B cell (primary cell): ENCODE measurements around the gene CLDN8. TPM values are rescaled to one million over a fixed set of nuclear protein-coding genes. Genes with fewer than 3 reads are reported as not detected.

Experiments used
- ATAC-seq: fragments of 200-7000 bp; cut with Tn5 transposase; one replicate; pipeline ENCODE4 v1.10.0; 2021; ENCODE audit warnings: low read depth, mild to moderate bottlenecking, moderate number of reproducible peaks, moderate library complexity
- CTCF ChIA-PET: fragments of 350-600 bp; sonication (Branson Sonifier 250); formaldehyde crosslinking; loops from one replicate; lab custom pipeline; 2021; ENCODE audit warnings: antibody characterized with exemption, inconsistent platforms; lab: Charles Lee
- POLR2A ChIA-PET: fragments of 350-600 bp; sonication (Branson Sonifier 250); formaldehyde crosslinking; loops from one replicate; lab custom pipeline; 2021; ENCODE audit warnings: antibody characterized with exemption; lab: Charles Lee
- DNase-seq: peaks from one replicate; pipeline ENCODE4 v3.0.0; 2013
- H2AFZ ChIP-seq: 2 replicates; pipeline ENCODE4 v1.6.1; 2012; ENCODE audit warnings: mild to moderate bottlenecking, low read depth, low read length; ENCODE audit not compliant: insufficient read depth, poor library complexity, severe bottlenecking
- H3K27ac ChIP-seq, 2 donors: 1 replicate in 1 of 2; 2 replicates in 1 of 2; pipeline ENCODE4 v1.5.1; 2012 to 2013; ENCODE audit warnings: low read length in 2 of 2, mild to moderate bottlenecking in 2 of 2, moderate library complexity in 1 of 2
- H3K27me3 ChIP-seq, 4 experiments: fragments of 200-600 bp in 1 of 4; sonication (generic) in 1 of 4; replicated peaks in 1 of 4; 1 replicate in 2 of 4; 2 replicates in 2 of 4; pipeline versions ENCODE4 v1.6.1 to v1.7.0; 2013 to 2016; ENCODE audit warnings: low read length in 3 of 4, mild to moderate bottlenecking in 2 of 4, mixed read lengths in 1 of 4, moderate library complexity in 1 of 4; ENCODE audit not compliant: insufficient read depth in 4 of 4, control insufficient read depth in 3 of 4; ENCODE audit errors: control extremely low read depth in 1 of 4
- H3K36me3 ChIP-seq, 2 experiments: replicated peaks in 1 of 2; 1 replicate in 1 of 2; 2 replicates in 1 of 2; pipeline versions ENCODE4 v1.6.1 to v1.7.1; 2013; ENCODE audit warnings: low read length in 1 of 2; ENCODE audit not compliant: insufficient read depth in 2 of 2, control insufficient read depth in 1 of 2; ENCODE audit errors: control extremely low read depth in 1 of 2, extremely low read depth in 1 of 2
- H3K4me1 ChIP-seq, 2 donors: fragments of 200-600 bp in 1 of 2; sonication (generic) in 1 of 2; 1 replicate in 1 of 2; 2 replicates in 1 of 2; pipeline versions ENCODE4 v1.5.1 to v1.6.1; 2013 to 2017; ENCODE audit warnings: low read length in 2 of 2; ENCODE audit not compliant: control insufficient read depth in 2 of 2, insufficient read depth in 2 of 2
- H3K4me2 ChIP-seq: replicated peaks from 2 replicates; pipeline ENCODE3; 2012; ENCODE audit warnings: mild to moderate bottlenecking, low read depth, low read length; ENCODE audit not compliant: poor library complexity, severe bottlenecking
- H3K4me3 ChIP-seq, 5 experiments: fragments of 200-600 bp in 1 of 5; sonication (generic) in 1 of 5; 1 replicate in 3 of 5; 2 replicates in 2 of 5; pipeline versions ENCODE4 v1.5.1 to v1.7.0; 2011 to 2016; ENCODE audit warnings: low read length in 4 of 5, mild to moderate bottlenecking in 4 of 5, low read depth in 2 of 5, control low read depth in 1 of 5, moderate library complexity in 1 of 5; ENCODE audit not compliant: insufficient read depth in 1 of 5; ENCODE audit errors: control extremely low read depth in 1 of 5, extremely low read depth in 1 of 5
- H3K79me2 ChIP-seq: fragments of 200-600 bp; sonication (generic); one replicate; pipeline ENCODE4 v1.6.0; 2016; ENCODE audit warnings: low read length; ENCODE audit not compliant: control insufficient read depth, insufficient read depth
- H3K9ac ChIP-seq: fragments of 200-600 bp; sonication (generic); 2 replicates; pipeline ENCODE4 v1.6.1; 2017; ENCODE audit warnings: mild to moderate bottlenecking, low read length, moderate library complexity
- H3K9me3 ChIP-seq, 3 donors: one replicate each; pipeline versions ENCODE4 v1.6.1 to v1.7.1; 2013; ENCODE audit warnings: low read length in 2 of 3; ENCODE audit not compliant: control insufficient read depth in 2 of 3, insufficient read depth in 1 of 3; ENCODE audit errors: control extremely low read depth in 1 of 3
- H4K20me1 ChIP-seq: 2 replicates; pipeline ENCODE4 v1.6.0; 2012; ENCODE audit warnings: mild to moderate bottlenecking, low read length; ENCODE audit not compliant: insufficient read depth, control insufficient read depth, poor library complexity, severe bottlenecking
- H3K27ac Mint-ChIP-seq: one replicate; pipeline ENCODE4 v1.8.0; 2021; ENCODE audit warnings: mixed read lengths
- H3K27me3 Mint-ChIP-seq: one replicate; pipeline ENCODE4 v1.8.0; 2021; ENCODE audit warnings: mixed read lengths
- H3K4me1 Mint-ChIP-seq: one replicate; pipeline ENCODE4 v1.8.0; 2021; ENCODE audit warnings: mixed read lengths
- H3K4me3 Mint-ChIP-seq: one replicate; pipeline ENCODE4 v1.8.0; 2021; ENCODE audit warnings: mixed read lengths
- H3K9me3 Mint-ChIP-seq: one replicate; pipeline ENCODE4 v1.8.0; 2022; ENCODE audit warnings: mixed read lengths; ENCODE audit not compliant: insufficient read depth
- EZH2 ChIP-seq: IDR thresholded peaks from 2 replicates; pipeline ENCODE4 v1.6.1; 2012; ENCODE audit warnings: borderline replicate concordance, low read depth, mild to moderate bottlenecking, moderate library complexity, low read length; ENCODE audit not compliant: insufficient read depth, poor library complexity, severe bottlenecking
- WGBS: methylation state at CpG from one replicate; pipeline ENCODE4 v1.1.5; 2013; ENCODE audit warnings: missing lambda C conversion rate; ENCODE audit not compliant: insufficient coverage; 5-methylcytosine and 5-hydroxymethylcytosine counted together
- intact Hi-C: fragments of 100-400 bp; cut with micrococcal nuclease; formaldehyde crosslinking; loops from one replicate; pipeline ENCODE4 v1.10.0; 2022
- polyA plus RNA-seq: library from polyadenylated mRNA; depleted of rRNA; stranded (reverse); fragments of >200 nt; gene quantifications from 2 replicates; pipeline ENCODE4 v1.2.3, GENCODE V29; 2012
- total RNA-seq, 2 donors: library from RNA; stranded (reverse); fragments of 120-200 nt in 1 of 2; gene quantifications; 1 replicate in 1 of 2; 2 replicates in 1 of 2; pipeline versions ENCODE4 v1.2.3 to v1.2.4, GENCODE V29; 2013 to 2022
- TF ChIP-seq, protein P1 (sequence below): fragments of 200-600 bp; IDR thresholded peaks from one replicate; pipeline ENCODE4 v1.8.0; 2022; ENCODE audit warnings: antibody characterized with exemption, mild to moderate bottlenecking

The CLDN8 gene
- total and polyA plus RNA-seq, 2 donors (not counting 1 experiment from before 2014, with no cell fraction given) = not detected

DNA sequence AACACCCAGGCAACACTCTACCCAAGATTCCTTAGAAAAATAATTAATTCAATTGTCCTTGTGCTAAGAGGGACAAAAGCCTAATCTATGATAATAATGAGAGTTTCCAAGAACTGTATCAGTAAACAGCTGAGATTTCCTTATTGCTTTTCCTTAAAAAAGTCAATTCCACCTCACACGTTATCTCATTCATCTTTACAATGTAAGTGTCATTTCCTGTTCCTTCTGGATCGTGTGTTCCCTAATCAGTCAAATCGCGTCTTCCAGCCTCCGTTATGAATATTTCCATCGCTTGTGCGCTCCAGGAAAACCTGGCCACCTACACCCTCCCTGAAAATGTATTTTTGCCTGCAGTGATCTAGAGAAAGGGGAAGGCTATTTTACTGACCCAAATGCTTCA, 25.3 kb downstream of the CLDN8 start:
- no peaks in the 10 kb centered on the region for H3K4me1 ChIP-seq
- ATAC-seq = no peak
- Mint-ChIP-seq H3K27ac (no peak overlapping the region), H3K9me3 (no peaks in the 10 kb centered on the region), H3K4me1 (no peaks in the 10 kb centered on the region), H3K27me3 (no peaks in the 10 kb centered on the region), H3K4me3 (no peak overlapping the region)
- intact Hi-C loops = no loop called here
- no peaks in the 10 kb centered on the region for H3K27me3 ChIP-seq
- no peak overlapping the region for H2AFZ ChIP-seq
- ChIA-PET POLR2A (no interaction called here), CTCF (no interaction called here)
- no peaks in the 10 kb centered on the region for H4K20me1 ChIP-seq
- no peak for DNase-seq
- H3K4me3 ChIP-seq = no peak overlapping the region
- no peaks in the 10 kb centered on the region for H3K79me2 ChIP-seq
- no peak overlapping the region for H3K9ac ChIP-seq
- no peak for TF ChIP-seq EZH2
- TF ChIP-seq, protein P1, sequence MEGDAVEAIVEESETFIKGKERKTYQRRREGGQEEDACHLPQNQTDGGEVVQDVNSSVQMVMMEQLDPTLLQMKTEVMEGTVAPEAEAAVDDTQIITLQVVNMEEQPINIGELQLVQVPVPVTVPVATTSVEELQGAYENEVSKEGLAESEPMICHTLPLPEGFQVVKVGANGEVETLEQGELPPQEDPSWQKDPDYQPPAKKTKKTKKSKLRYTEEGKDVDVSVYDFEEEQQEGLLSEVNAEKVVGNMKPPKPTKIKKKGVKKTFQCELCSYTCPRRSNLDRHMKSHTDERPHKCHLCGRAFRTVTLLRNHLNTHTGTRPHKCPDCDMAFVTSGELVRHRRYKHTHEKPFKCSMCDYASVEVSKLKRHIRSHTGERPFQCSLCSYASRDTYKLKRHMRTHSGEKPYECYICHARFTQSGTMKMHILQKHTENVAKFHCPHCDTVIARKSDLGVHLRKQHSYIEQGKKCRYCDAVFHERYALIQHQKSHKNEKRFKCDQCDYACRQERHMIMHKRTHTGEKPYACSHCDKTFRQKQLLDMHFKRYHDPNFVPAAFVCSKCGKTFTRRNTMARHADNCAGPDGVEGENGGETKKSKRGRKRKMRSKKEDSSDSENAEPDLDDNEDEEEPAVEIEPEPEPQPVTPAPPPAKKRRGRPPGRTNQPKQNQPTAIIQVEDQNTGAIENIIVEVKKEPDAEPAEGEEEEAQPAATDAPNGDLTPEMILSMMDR = no peak
- no peak overlapping the region for H3K4me2 ChIP-seq
- H3K9me3 ChIP-seq = no peaks in the 10 kb centered on the region
- H3K27ac ChIP-seq = no peak overlapping the region
- 59% methylated on average over 3 of the region's 7 CpGs for WGBS
- no peaks in the 10 kb centered on the region for H3K36me3 ChIP-seq

DNA sequence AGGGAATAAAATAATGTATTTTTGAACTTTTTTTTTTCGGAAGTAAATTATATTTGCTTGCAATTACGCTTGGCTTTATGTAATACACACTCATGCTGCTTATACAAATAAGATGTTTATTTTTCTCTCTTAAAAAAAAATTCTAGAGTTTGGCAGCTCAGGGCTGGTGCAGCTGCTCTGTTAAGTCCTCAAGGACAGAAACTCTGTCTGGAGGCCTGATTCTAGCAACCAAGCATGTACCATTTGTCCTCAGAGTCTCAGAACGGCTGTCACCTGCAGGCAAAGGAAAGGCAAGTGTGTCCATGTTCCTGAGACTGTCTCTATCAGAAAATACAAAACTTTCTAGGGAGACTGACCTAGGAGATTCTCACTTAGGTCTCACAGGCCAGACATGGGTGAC, 26.1 kb downstream of the CLDN8 start:
- CTCF ChIA-PET = no interaction called here
- H3K4me3 Mint-ChIP-seq = no peak overlapping the region
- no peak for ATAC-seq

More for the DNA sequence above, 26.1 kb downstream of the CLDN8 start:
- WGBS = no CpG with 5 or more reads among the region's 3 CpGs
- Histone ChIP-seq H3K4me1 (no peaks in the 10 kb centered on the region), H3K79me2 (no peaks in the 10 kb centered on the region), H3K9me3 (no peaks in the 10 kb centered on the region), H3K36me3 (no peaks in the 10 kb centered on the region), H3K9ac (no peak overlapping the region), H4K20me1 (no peaks in the 10 kb centered on the region), H2AFZ (no peak overlapping the region), H3K27me3 (no peaks in the 10 kb centered on the region), H3K4me3 (no peak overlapping the region), H3K27ac (no peak overlapping the region), H3K4me2 (no peak overlapping the region)
- POLR2A ChIA-PET = no interaction called here
- H3K4me1 Mint-ChIP-seq = no peaks in the 10 kb centered on the region
- H3K9me3 Mint-ChIP-seq = no peaks in the 10 kb centered on the region
- TF ChIP-seq EZH2 = no peak
- TF ChIP-seq, protein P1 = no peak
- DNase-seq = no peak
- no peaks in the 10 kb centered on the region for H3K27me3 Mint-ChIP-seq
- H3K27ac Mint-ChIP-seq = no peak overlapping the region
- intact Hi-C loops = no loop called here
